Brain microvascular endothelial cell (primary cell): ENCODE results near the gene CAMK2N1.

Experiments used
- DNase-seq: peaks from one replicate; pipeline ENCODE4 v3.0.0-alpha.2; 2020
- H3K27ac ChIP-seq: fragments of 250-450 bp; sonication (Bioruptor Pico); 2 replicates; pipeline ENCODE4 v1.5.1; 2020; ENCODE audit warnings: mild to moderate bottlenecking, moderate library complexity
- H3K27me3 ChIP-seq: fragments of 250-450 bp; sonication (Bioruptor Pico); replicated peaks from 2 replicates; pipeline ENCODE4 v1.5.1; 2020; ENCODE audit warnings: mild to moderate bottlenecking
- H3K36me3 ChIP-seq: fragments of 250-450 bp; sonication (Bioruptor Pico); replicated peaks from 2 replicates; pipeline ENCODE4 v1.5.1; 2020; ENCODE audit warnings: mild to moderate bottlenecking
- H3K4me3 ChIP-seq: 2 replicates; pipeline ENCODE4 v1.5.1; 2011; ENCODE audit warnings: low read depth, mild to moderate bottlenecking, control low read depth, low read length, moderate library complexity
- CTCF ChIP-seq: IDR thresholded peaks from 2 replicates; pipeline ENCODE4 v1.5.1; 2011; ENCODE audit warnings: low read depth, mild to moderate bottlenecking, moderate library complexity, low read length, control low read depth, inconsistent platforms; ENCODE audit errors: missing control alignments
- in situ Hi-C: cut with HindIII; loops from 2 replicates; pipeline ENCODE4 v1.10.0; 2017; ENCODE audit warnings: low sequenced_read_pairs, low pct_ligation_motif_present

The CAMK2N1 gene

GRCh38 chr1:20447794-20448193 lies 38.2 kb downstream of the CAMK2N1 start:
- TF ChIP-seq CTCF: no peak
- no peak overlapping the region for H3K4me3 ChIP-seq
- H3K27me3 ChIP-seq: no peaks in the 10 kb centered on the region
- no peak for DNase-seq
- H3K36me3 ChIP-seq: no peaks in the 10 kb centered on the region
- H3K27ac ChIP-seq: no peak overlapping the region
- in situ Hi-C loops: no loop called here

- no peak overlapping the region for H3K27ac ChIP-seq
- H3K27me3 ChIP-seq: no peaks in the 10 kb centered on the region
- H3K4me3 ChIP-seq: no peak overlapping the region
- DNase-seq: no peak
- TF ChIP-seq CTCF: no peak
- in situ Hi-C loops: no loop called here
- no peaks in the 10 kb centered on the region for H3K36me3 ChIP-seq
Observed at GRCh38 chr1:20446796-20447195, 39.2 kb downstream of the CAMK2N1 start.

- no peaks in the 10 kb centered on the region for H3K27me3 ChIP-seq
Observed at GRCh38 chr1:20445956-20446355, 40.1 kb downstream of the CAMK2N1 start.

GRCh38 chr1:20443703-20444586 lies 42.1 kb downstream of the CAMK2N1 start:
- in situ Hi-C loops: no loop called here
- Histone ChIP-seq H3K4me3 (no peak overlapping the region), H3K27me3 (no peaks in the 10 kb centered on the region), H3K27ac (no peak overlapping the region), H3K36me3 (no peaks in the 10 kb centered on the region)
- TF ChIP-seq CTCF: no peak
- no peak for DNase-seq

More at GRCh38 chr1:20445956-20446355, 40.1 kb downstream of the CAMK2N1 start:
- Histone ChIP-seq H3K36me3 (no peaks in the 10 kb centered on the region), H3K4me3 (no peak overlapping the region), H3K27ac (no peak overlapping the region)
- in situ Hi-C loops: no loop called here
- no peak for TF ChIP-seq CTCF
- DNase-seq: no peak

- H3K4me3 ChIP-seq: no peak overlapping the region
- in situ Hi-C loops: no loop called here
- H3K27me3 ChIP-seq: no peaks in the 10 kb centered on the region
- H3K36me3 ChIP-seq: no peaks in the 10 kb centered on the region
- H3K27ac ChIP-seq: no peak overlapping the region
- no peak for TF ChIP-seq CTCF
- DNase-seq: no peak
Observed at GRCh38 chr1:20442920-20443625, 42.9 kb downstream of the CAMK2N1 start.
